Ovary (tissue), 3 donors: ENCODE measurements around the gene GNG7.

Experiments used
- CTCF ChIP-seq, 3 donors: fragments of 450-650 bp in 2 of 3; fragments of 200-600 bp in 1 of 3; IDR thresholded peaks; one replicate each; pipeline versions ENCODE4 v1.5.1 to v1.8.0; 2016 to 2022; ENCODE audit warnings: antibody characterized with exemption in 3 of 3, mild to moderate bottlenecking in 1 of 3
- POLR2A ChIP-seq: fragments of 450-650 bp; IDR thresholded peaks from one replicate; pipeline ENCODE4 v1.6.1; 2017; ENCODE audit warnings: antibody characterized with exemption, mild to moderate bottlenecking, moderate library complexity
- donor health status: DM: no; HTN: no; CAD: no.

GRCh38 chr19:2683430-2684003 is 19.0 kb downstream of the GNG7 start:
- TF ChIP-seq POLR2A (no peak), CTCF (IDR thresholded peaks at IDR 0.05) (no peak)
